OCI-LY1 (cell line): ENCODE results near the gene CHST11.

Experiments
- CTCF ChIP-seq: fragments of 200-600 bp; sonication (generic), shearing (Covaris generic); IDR thresholded peaks from 2 replicates; pipeline ENCODE4 v1.5.1; 2017; ENCODE audit warnings: mild to moderate bottlenecking, antibody characterized with exemption, low read length, moderate library complexity, mixed read lengths
- EZH2 ChIP-seq: fragments of 200-600 bp; sonication (generic), shearing (Covaris generic); IDR thresholded peaks from 2 replicates; pipeline ENCODE4 v1.8.0; 2017; ENCODE audit warnings: borderline replicate concordance, mixed run types, mild to moderate bottlenecking, antibody characterized with exemption, low read length, moderate library complexity, mixed read lengths

- TF ChIP-seq CTCF (no peak), EZH2 (no peak)
These were observed 244.6 kb downstream of the CHST11 start for GRCh38 chr12:104701301-104701700.
